ENCODE data around the gene CAB39L.

The CAB39L gene

DNA sequence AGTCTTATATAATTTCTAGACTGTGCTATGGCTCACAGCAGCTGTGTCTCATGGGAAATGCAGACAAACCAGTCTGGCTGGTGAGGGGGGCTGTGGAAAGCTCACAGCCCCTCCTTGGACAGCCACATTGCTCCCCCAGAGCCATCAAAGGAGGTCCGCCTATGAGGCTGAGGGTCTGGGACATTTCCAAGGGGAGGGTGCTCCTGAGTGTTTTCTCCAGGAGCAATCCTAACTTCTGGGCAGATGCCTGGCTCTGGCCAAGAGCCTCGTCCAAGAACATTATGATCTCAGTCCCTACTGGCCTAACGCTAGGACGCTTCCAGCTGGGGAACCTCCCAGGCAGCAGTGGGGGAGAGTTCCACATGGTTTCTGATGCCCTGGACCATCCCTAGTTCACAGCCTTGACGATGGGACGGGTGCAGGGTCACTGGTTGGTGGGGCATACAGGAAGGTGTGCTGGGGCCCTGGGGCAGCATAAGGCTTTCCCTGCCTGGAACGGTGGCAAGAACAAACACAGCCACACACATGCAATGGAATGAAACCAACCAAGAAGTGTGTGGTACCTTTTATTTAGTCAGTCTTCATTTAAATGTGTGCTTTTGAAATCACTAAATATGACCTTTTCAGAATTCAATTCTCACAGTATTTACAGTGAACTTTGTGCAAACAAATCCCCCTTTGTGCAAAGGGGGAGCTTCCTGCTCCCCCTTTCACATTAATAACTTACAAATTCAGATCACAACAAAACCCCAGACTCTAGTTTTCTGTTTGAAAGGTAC lies 135.6 kb downstream of the CAB39L start:
- TF ChIP-seq, protein P1, sequence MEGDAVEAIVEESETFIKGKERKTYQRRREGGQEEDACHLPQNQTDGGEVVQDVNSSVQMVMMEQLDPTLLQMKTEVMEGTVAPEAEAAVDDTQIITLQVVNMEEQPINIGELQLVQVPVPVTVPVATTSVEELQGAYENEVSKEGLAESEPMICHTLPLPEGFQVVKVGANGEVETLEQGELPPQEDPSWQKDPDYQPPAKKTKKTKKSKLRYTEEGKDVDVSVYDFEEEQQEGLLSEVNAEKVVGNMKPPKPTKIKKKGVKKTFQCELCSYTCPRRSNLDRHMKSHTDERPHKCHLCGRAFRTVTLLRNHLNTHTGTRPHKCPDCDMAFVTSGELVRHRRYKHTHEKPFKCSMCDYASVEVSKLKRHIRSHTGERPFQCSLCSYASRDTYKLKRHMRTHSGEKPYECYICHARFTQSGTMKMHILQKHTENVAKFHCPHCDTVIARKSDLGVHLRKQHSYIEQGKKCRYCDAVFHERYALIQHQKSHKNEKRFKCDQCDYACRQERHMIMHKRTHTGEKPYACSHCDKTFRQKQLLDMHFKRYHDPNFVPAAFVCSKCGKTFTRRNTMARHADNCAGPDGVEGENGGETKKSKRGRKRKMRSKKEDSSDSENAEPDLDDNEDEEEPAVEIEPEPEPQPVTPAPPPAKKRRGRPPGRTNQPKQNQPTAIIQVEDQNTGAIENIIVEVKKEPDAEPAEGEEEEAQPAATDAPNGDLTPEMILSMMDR (IDR thresholded peaks at IDR 0.05; ENCODE audit: poor library complexity, severe bottlenecking): no peak
- DNase-seq (ENCODE audit: low spot score): no peak
- no peak overlapping the region for H3K4me3 ChIP-seq (ENCODE audit: severe bottlenecking)
- H3K36me3 ChIP-seq (ENCODE audit: low read depth): no peaks in the 10 kb centered on the region
- no peak overlapping the region for H3K27ac ChIP-seq (ENCODE audit: poor library complexity, severe bottlenecking)
- no peaks in the 10 kb centered on the region for H3K27me3 ChIP-seq (ENCODE audit: insufficient read depth, poor library complexity, severe bottlenecking)
- no peak for ATAC-seq (ENCODE audit: low read depth)
- H3K9me3 ChIP-seq (ENCODE audit: severe bottlenecking): no peaks in the 10 kb centered on the region
- H3K4me1 ChIP-seq (ENCODE audit: insufficient read depth, poor library complexity, severe bottlenecking): no peaks in the 10 kb centered on the region

DNA sequence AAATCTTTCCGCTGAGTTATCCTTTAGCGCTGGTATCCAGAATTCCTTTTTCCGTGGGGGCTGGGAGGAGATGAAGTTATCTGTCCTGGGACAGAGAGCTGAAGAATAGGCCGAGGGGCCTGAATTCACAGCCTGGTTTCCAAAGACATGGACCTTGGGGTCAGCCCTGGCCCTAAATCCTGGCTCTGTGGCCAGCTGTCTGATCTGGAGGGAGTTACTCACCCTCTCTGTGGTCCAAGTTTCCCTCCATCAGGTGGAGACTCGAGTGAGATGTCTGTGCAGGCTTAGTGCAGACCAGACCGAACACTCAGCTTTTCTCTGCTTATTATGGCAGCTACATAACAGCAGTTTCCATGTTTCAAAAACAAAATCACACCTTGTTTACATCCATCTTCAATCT lies 136.5 kb downstream of the CAB39L start:
- DNase-seq (ENCODE audit: low spot score) (no peak), ATAC-seq (ENCODE audit: low read depth) (no peak)
- no peaks in the 10 kb centered on the region for H3K36me3 ChIP-seq (ENCODE audit: low read depth)
- H3K4me1 ChIP-seq (ENCODE audit: insufficient read depth, poor library complexity, severe bottlenecking): no peaks in the 10 kb centered on the region
- TF ChIP-seq, protein P1 (IDR thresholded peaks at IDR 0.05; ENCODE audit: poor library complexity, severe bottlenecking): no peak
- H3K9me3 ChIP-seq (ENCODE audit: severe bottlenecking): no peaks in the 10 kb centered on the region
- no peak overlapping the region for H3K4me3 ChIP-seq (ENCODE audit: severe bottlenecking)
- no peak overlapping the region for H3K27ac ChIP-seq (ENCODE audit: poor library complexity, severe bottlenecking)
- no peaks in the 10 kb centered on the region for H3K27me3 ChIP-seq (ENCODE audit: insufficient read depth, poor library complexity, severe bottlenecking)

DNA sequence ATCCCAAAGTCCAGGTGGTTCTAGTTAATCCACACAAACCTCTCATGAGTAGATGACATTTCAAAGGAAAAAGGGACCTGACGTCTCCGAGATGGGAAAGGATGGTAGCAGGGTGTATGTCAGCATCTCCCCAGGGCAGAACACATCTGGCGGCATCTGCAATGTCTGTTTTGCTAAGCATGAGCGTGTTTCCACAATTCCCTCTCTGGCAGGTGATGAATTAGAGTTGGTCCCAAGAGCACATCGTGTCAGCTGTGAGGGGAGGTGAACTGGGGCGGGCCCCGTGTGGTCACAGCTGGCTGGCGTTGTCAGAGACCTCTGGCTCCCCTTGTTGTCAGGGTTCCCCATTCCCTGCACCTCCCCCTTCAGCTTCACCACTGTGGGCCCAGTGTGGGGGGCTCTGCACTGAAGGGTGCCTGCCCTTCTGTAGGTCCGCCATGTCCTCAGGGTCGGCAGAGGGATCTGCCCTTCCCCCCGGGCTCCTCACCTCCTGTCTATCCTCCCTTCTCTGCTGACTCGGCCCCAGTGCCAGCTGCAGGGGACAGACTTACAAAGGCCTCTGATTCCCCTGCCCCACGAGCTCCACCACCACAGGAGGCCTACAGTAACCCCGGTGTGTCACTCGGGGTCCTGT lies 138.0 kb downstream of the CAB39L start:
- H3K27ac ChIP-seq (ENCODE audit: poor library complexity, severe bottlenecking): no peak overlapping the region
- no peak for DNase-seq (ENCODE audit: low spot score)
- H3K36me3 ChIP-seq (ENCODE audit: low read depth): no peaks in the 10 kb centered on the region
- H3K4me3 ChIP-seq (ENCODE audit: severe bottlenecking): no peak overlapping the region
- no peaks in the 10 kb centered on the region for H3K27me3 ChIP-seq (ENCODE audit: insufficient read depth, poor library complexity, severe bottlenecking)
- no peaks in the 10 kb centered on the region for H3K9me3 ChIP-seq (ENCODE audit: severe bottlenecking)
- TF ChIP-seq, protein P1 (IDR thresholded peaks at IDR 0.05; ENCODE audit: poor library complexity, severe bottlenecking): no peak
- H3K4me1 ChIP-seq (ENCODE audit: insufficient read depth, poor library complexity, severe bottlenecking): no peaks in the 10 kb centered on the region
- no peak for ATAC-seq (ENCODE audit: low read depth)

DNA sequence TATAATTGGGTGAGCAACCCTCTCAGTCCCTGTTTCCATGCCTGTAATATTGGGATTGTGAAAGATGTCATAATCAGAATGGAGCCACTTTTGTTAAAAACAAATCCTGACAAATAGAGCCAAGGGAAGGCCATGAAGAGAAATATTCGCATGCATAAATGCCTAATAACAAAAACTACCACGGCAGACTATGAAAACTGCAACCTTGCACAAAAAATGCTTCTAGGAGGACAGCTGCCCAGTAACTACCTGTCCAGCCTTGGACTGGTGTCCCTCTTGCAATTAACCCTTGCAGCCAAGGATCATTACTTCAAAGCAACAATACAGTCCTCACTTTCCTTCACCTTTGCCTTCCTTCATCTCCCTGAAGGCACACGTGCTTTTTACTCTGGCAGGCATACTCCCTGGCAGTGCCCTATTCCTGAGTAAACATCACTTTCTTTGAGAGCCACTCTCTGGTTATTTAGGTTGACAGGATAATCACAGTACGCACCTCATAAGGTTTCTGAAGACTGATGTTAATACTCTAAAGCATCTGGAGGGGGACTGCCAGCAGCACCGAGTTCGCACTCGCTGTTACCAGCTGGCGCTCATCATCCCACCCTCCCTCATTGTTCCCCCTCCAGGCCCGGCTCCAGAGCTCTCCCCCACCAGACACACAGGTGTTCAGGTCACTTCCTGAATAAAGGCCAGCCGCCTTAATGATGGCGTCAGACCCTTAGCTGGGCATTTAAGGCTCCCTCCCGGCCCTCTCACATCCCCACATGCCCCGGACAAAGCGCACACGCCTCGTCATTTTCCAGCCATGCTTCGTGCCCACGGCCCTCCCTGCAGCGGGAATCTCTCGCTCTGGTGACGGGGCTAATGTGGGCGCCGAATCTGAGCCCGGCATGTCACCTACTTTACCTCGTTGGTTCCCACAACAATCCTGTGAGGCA lies 138.8 kb downstream of the CAB39L start:
- no peak overlapping the region for H3K4me3 ChIP-seq (ENCODE audit: severe bottlenecking)
- H3K4me1 ChIP-seq (ENCODE audit: insufficient read depth, poor library complexity, severe bottlenecking): no peaks in the 10 kb centered on the region
- TF ChIP-seq, protein P1 (IDR thresholded peaks at IDR 0.05; ENCODE audit: poor library complexity, severe bottlenecking): no peak
- no peak overlapping the region for H3K27ac ChIP-seq (ENCODE audit: poor library complexity, severe bottlenecking)
- no peak for ATAC-seq (ENCODE audit: low read depth)
- no peaks in the 10 kb centered on the region for H3K9me3 ChIP-seq (ENCODE audit: severe bottlenecking)
- no peaks in the 10 kb centered on the region for H3K36me3 ChIP-seq (ENCODE audit: low read depth)
- DNase-seq (ENCODE audit: low spot score): no peak
- H3K27me3 ChIP-seq (ENCODE audit: insufficient read depth, poor library complexity, severe bottlenecking): no peaks in the 10 kb centered on the region

Measured in RWPE2 (cell line).